Left hindlimb (tissue), 1 donor: Measurements from ENCODE around the gene RPL37.
"Not testable (repeated sequence)": the region's sequence is repeated elsewhere in the genome, so short reads cannot be mapped to it uniquely, and the experiment has no call there.

Experiments
- DNase-seq: peaks from one replicate; pipeline ENCODE4 v3.0.0-alpha.2; 2018

Gene RPL37

DNA sequence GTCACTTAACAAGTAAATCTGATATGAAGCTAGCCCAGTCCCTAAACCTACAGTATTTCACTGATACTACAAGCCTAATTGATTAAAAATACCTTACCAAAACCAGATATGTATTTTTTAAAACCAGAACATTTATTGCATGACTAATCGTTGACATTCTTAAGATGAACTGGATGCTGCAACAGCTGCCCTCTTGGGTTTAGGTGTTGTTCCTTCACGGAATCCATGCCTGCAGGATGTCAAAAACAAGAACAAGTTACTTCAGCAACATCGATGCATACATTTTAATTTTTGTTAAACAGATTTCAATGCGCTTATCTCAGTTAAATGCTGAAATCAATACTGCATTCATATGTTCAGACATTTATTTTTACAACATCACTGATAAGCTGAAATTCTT is 2.7 kb downstream of the RPL37 start:
- DNase-seq = no peak

DNA sequence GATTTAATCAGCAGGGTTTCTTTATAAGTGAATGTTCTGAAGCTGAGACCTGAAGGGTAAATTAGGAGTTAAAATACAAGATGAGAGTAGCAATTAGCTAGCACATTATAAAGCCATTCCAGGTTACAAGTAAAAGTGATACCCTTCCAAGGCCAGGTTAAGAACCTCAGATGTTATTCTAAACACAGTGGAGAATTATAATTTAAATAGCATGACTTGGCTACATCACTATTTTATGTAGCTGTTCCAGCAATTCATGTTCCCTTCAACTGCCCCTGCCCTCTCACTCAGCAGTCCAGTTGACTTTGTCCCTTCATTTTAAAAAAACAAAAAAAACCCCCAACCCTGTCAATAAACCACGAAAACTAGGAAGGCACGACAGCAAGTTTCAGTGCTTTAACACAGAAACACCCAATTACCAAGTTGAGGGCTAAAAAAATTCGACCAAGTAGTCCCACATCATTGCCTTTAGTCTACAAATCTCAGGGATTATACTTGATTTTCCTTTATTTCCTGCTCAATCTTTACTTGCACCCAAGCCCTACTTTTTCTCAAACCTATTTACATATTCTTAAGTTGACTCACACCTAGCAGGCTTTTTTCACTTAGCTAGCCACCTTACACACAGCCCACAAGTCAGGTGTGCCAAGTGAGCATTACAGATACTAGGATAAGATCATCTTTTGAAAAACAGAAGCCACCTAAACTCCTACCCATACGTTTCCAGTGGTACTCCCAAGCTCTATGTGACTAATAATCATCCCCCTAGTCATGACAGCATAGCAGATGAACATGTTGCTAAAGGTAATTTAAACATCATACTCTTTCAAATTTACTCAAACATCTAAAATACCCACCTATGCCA is 3.4 kb downstream of the RPL37 start:
- DNase-seq = no peak

DNA sequence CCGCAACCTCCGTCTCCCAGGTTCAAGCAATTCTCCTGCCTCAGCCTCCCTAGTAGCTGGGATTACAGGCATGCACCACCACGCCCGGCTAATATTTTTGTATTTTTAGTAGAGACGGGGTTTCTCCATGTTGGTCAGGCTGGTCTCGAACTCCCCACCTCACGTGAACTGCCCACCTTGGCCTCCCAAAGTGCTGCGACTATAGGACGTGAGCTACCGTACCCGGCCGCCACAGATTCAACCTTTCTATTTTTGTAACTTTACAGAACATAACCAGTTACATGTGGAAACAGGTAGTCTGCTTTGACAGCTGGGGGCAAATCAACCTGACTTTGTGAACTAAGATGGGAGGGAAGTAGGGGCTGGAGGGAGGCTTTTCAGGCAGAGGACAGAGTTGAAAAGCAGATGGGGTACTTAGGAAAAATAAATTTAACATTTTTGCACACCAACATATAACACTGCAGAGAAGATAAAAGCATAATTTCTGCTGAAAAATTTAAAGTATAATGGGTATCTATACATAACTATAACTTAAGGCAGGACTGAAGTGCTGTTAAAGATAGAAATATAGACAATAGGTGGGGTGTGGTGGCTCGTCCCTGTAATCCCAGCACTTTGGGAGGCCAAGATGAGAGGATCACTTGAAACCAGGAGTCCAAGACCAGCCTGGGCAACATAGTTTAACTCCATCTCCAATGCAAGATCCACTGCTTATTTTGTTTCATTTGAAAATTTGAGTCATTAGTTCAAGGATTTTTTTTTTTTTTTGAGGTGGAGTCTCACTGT is 5.1 kb downstream of the RPL37 start:
- no peak for DNase-seq

DNA sequence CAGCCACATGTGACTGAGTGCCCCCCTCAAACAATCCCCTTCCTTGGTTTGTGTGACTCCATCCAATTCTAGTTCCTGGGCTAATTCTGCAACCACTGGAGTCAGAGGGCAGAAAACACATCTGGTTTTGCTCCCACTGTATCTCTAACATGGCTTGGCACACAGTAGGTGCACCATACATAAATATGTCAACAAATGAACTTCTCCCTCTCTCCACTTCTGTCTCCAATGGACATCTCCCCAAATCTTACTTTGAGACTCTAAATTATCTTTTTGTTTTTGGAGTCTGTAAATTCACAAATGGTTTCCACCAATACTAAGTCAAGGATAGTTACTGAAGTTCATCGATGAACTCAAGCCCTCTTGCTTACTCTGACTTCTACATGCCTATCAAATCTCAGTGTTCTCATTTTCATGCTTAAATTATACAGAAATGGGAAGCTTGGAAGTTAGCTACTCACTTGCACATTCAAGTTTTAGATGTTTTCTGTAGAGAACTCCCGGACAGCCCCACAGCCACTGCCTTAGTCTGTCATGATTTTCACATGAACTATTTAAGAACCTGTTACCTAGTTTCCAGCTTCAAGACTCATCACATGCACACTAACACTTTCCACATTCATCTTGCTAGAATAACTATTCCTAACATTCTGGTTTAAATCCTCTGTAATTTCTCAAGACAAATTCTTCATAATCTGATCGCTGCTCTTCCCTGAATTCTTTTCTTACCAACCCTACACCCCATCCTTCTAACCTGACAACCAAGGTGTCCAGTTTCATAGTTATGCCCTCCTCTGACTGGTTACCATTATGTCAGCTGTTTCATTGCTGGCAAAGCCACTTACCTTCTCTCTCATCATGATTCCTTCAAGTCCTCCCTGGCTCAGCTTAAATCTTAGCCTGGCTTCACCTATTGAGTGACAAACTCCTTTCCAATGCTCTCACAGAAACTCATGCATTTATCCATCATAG is 6.0 kb downstream of the RPL37 start:
- DNase-seq = no peak

DNA sequence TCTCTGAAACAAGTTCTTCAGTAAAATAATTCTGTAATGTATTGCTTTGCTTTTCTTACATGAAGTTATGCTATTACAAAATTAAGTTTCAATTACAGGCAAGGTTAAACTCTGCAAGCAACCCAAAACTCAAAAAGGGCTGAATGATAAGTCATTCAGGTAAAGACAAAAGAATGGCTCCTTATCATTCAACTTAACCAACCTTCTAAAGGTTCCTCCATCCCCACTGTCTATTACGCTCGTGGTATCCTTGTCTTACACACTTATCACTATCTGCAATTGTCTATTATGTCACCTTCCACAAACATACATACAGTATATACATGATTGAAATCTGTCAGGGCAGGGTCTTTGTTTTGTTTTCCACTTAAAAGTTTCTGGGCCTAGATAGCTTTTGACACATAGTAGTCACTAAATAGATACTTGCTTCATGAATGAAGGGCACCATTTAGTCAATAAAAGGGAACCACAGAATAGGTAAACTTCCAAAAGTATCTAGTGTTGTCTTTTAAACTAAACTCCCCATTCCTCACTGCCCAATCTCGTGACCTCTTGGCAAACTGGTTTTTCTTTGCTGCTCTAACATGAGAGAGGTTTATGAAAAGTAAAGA is 6.9 kb downstream of the RPL37 start:
- DNase-seq = no peak

DNA sequence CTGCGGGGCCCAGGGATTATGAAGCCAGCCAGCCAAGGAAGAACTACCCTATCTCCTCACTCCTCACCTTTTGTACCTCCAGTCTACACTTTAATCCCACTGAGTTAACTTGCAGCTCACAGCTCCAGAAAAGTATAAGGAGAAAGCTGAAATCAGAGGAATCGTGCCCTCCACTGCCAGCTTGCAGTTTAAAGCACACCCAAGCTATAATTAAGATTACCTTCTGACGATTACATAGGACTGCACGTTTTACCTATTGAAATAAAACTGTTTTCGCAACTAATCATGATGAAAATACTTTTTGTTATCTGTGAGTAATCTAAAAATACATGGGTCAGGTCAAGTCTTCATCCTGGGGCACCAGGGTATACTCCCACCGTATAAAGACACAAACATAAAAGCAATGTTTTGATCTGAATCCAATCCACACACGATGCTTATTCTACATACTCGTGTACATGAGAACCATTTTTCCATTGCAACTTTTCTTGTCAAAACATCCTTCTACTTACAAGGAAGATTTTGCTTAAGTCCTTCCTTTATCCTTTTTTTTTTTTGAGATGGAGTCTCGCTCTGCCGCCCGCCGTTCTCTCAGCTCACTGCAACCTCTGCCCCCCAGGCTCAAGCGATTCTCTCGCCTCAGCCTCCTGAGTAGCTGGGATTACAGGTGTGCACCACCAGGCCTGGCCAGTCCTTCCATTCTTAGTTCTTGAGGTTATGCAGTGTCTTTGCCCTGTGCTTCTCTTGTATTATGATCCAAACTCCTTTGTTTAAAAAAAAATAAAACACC is 7.6 kb downstream of the RPL37 start:
- no peak for DNase-seq

DNA sequence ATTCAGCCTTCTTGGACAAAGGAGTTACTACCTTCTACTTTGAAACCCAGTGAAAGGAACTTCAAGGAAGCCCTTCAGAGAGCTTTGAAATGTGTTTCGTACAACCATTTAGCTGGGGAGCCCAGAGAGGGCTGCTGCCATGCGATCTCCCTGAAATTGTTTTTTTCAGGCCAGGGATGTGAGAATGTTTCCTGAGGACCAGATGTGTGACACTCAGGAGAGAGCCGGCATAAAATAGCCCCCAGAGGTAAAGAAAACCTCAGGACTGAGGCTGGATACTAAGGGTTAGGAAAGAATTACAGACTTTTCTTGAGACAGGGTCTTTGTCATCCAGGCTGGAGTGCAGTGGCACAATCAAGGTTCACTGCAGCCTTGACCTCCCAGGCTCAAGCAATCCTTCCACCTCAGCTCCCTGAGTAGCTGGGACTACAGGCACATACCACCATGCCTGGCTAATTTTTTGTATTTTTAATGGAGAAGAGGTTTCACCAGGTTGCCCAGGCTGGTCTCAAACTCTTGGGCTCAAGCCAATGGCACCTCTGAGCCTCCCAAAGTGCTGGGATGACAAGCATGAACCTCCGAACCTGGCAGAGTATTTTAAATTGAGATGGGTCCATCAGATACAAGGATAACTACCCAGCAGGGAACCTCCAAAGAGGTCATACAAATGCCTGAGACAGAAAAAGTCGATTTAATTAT is 8.4 kb downstream of the RPL37 start:
- DNase-seq = no peak

DNA sequence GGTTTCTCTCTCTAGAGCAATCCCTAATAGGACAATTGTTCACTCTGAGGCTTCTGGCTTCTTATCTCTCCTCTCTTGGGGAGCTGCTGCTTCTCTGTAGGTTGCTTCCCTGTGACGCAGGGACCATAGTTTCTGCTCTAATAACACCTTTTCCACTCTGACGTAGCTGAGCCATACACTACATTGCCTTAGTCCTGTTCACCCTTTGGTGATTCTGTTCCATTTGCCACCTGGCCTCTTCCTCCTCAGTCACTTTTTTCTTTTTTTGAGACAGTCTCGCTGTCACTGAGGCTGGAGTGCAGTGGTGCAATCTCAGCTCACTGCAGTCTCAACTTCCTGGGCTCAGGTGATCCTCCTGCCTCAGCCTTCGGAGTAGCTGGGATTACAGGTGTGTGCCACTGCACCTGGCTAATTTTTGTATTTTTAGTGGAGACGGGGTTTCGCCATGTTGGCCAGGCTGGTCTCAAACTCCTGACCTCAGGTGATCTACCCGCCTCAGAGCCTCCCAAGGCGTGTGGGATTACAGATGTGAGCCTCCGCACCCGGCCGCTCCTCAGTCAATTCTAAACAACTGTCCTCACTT is 9.5 kb downstream of the RPL37 start:
- DNase-seq = not testable (repeated sequence)

DNA sequence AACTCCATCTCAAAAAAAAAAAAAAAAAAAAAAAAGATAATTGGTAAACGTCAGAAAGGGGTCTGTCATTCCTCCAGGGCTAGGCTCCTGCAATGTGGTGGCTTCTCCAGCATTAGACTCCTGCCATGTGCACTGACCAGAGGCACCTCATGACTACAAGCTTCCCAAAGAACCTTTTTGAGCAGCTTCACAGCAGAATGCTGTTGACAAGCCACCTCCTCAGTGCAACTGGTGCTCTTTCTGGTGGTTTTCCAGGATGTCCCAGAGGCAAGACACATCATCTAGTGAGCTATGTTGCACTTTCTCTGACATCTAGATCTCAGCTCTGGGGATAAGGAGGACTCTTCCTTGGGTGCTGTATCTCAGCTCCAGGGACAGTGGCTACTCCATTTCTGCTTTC is 11.6 kb downstream of the RPL37 start:
- DNase-seq = no peak

DNA sequence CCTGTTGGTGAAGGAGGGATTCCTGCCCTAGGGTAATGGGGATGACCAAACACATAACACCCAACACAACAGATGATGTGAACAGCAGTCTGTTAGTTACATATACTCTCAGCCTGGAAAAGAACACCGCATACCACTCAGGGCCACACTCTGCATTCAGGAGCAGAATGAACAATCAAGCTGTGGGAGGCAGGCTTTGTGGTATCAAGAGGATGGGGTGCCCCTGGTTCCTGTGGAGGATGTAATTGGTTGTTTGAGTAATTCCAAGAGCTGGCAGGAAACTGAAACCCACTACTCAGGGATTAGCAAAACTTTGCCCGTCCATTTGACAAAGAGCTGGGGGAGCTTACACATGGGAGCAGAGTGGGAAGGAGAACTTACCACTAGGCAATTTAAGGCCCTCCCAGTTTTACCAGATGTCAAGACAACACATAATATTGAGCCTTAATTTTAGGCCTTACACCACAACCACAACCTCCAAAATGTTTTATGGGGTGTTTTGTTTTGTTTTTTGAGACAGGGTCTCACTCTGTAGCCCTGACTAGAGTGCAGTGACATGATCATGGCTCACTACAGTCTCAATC is 21.2 kb downstream of the RPL37 start:
- no peak for DNase-seq

DNA sequence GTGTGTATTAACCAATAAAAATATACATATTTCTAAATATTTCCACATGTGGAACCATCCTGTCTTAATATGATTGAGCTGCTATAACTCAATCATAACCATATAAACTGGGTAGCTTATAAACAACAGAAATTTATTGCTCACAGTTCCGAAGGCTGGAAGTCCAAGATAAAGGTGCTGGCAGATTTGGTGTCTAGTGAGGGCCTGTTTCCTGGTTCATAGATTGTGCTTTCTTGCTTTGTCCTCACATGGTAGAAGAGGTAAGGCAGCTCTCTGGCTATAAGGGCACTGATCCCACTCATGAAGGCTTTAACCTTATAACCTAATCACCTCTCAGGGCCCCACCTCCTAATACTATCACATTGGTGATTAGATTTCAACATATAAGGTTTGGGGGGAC is 22.9 kb downstream of the RPL37 start:
- no peak for DNase-seq

DNA sequence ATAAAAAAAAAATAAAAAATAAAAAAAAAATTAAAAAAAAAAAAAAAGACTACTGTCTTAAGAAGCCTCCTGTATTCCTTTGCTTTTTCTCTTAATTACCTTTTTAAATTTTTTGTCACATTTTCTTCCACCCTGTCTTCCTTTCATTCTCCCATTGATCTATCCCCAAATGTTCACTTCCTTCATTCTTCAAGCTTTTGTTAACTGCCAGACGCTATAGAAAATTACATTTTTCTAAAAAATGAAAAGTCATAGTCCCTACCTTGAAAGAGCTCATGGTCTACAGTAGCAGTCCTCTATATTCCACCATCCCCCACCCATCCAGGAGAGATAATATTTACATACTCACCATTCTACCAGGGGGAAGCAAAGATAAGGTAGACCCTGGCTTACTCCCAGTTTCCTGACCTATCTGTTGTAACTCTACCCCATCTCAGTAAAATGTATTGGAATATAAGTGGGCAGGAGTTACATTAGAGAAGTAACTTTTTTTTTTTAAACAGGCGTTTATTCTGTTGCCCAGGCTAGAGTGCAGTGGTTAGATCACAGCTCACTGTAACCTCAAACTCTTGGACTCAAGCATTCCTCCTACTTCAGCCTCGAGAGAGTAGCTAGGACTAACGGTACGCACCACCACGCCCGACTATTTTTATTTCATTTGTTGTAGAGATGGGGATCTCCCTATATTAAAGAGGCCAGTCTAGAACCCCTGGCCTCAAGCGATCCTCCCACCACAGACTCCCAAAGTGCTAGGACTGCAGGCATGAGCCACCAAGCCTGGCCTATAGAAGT is 33.1 kb downstream of the RPL37 start:
- DNase-seq = no peak

DNA sequence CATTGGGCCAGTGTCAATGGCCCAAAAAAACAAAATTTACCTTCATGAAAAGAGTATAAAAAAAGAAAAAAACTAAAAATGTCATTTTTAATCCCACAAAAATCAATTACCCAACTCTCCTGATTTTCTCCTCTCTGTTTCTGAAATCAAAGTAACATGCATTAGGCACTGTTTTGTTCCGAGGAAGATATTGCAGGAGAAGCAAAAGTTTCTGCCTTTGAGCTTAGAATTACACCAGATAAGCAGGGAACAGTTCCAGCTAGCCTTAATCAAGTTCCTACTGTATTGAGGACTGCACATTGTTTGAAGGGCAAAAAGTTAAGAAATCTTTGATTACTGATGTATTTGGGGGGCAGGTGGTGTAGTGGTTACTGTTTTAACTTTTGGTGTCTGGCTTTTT is 35.8 kb downstream of the RPL37 start:
- no peak for DNase-seq

DNA sequence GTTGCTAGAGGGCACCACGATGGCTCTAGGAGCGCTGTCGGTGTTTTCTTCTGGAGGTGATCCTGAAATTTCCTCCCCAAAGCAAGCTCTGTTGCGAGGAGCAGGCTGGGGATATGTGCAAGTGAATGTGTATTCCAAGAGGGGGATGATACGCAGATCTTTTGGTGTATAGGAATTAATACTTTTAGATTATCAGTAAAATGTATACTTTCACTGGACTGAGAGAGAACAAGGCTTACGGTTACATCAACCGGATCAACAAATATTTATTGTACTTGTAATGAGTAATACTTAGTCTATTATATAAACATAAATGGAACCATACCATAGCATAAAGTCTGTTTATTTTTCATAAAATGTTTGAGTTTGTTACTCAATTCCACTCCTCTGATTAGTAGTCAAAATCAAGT is 36.2 kb downstream of the RPL37 start:
- DNase-seq = no peak

DNA sequence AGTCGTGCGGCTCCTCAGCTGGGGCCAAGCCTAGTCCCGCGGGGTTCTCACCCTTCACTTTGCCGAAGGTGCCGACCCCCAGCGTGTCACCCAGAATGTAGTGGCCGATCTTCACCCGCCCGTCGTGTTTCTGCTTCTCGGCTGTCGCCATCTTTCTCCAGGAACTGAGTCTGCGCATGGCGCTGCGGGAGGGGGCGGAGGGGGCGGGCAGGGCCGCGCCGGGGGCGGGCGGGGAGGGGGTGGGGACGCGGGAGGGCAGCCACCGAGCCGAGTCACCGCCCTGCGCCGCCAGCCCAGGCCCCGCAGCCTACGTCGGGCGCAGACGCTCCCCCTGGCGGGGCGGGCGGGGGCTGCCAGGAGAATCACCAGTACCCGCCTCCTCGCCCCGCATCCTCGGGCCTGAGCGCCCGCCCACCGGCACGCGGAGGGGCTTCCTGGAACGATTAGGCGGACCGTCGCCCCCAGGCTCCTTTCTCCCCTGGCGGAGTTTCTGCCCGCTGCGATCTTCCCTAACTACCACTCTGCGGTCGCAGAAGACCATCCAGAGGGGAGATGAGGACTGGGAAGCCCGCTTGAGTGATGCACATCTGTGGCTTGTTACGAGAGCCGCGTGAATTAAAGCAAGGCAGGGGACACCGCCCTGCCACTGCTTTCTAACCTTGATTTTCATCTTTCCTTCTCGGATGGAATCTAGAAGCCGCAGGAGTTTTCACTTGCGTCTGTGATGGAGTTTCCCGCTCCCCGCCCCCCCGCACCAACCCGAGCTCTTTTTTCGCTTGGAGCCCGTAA is 36.8 kb downstream of the RPL37 start, which contains the start of gene PRKAA1:
Gene PRKAA1 (minus strand): TSS at position 363 of the 789 bp plus-strand sequence. CDS start 185 bp downstream, at position 178.
- peak; percentile 95 for DNase-seq

DNA sequence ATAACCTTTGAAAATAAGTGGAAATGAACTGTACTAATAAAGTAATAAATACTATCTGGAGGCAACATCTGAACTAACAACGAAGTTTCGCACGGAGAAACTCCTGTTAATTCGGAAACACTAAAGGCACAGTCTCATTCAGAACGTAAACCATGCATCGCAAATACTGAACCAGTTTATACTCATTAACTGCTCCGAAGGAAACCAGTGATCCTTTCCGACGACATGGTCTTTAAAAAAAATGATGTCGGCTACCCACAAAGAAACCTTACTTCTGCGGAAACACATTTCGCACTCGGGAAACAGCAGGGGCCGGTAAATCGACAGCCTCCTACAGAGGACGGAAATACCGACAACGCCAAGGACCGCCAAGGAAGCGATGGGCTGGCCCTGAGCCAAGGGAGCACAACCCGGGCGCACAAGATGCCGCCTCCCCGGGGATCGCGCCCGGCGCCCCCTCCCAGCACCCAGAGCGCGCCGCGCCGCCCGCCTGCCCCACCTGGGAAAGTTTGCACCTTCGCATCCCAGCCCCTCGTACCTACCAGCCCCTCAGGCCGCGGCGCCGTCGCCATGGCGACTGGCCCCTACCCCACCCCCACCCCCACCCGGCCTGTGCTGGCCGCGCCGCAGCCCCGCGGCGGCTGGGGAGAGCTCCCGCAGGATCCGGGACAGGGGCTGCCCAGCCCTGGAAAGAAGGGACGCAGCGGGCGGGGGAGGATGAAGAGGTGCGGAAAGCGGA is 37.6 kb downstream of the RPL37 start:
- peak; percentile 79 for DNase-seq

DNA sequence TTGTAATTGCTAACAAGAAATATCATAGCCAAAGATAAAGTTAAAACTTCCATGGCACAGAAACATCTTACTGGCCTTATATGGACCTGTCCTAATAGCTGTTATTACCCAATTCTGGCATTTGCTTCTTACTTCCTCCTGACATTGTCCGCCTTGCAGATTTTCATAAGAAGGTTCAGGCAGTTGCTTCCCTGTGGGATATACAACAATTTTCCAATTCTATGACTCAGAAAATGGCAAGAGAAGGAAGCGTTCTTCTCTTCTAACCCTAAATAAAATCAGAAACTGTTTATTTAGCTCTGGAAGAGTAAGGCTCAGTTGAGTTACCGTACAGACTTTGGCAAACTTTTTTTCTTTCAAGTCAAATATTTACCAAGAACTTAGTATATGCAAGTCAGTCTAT is 38.5 kb downstream of the RPL37 start:
- DNase-seq = no peak

DNA sequence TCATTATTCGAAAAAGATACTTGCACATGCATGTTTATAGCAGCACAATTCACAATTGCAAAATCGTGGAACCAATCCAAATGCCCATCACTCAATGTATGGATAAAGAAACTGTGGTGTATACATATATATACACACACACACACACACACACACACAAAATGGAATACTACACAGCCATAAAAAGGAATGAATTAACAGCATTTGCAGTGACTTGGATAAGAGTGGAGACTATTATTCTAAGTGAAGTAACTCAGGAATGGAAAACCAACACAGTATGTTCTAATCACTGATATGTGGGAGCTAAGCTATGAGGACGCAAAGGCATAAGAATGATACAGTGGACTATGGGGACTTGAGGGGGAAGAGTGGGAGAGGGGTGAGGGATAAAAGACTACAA is 40.1 kb downstream of the RPL37 start:
- not testable (repeated sequence) for DNase-seq
